Naive B cell (primary cell): ENCODE data around the gene SAMD4A. TPM values are rescaled to one million over a fixed set of nuclear protein-coding genes. Genes with fewer than 3 reads are reported as not detected.

Source experiments
- ATAC-seq, 2 donors: fragments of 150-1000 bp; cut with Tn5 transposase; 2 replicates each; pipeline ENCODE4 v1.10.0; 2021; ENCODE audit warnings: low read depth in 2 of 2, mild to moderate bottlenecking in 2 of 2, moderate library complexity in 2 of 2
- DNase-seq: peaks from one replicate; pipeline ENCODE4 v3.0.0; 2022
- H3K27ac Mint-ChIP-seq, 6 donors: one replicate each; pipeline ENCODE4 v1.8.0; 2020 to 2022; ENCODE audit warnings: mild to moderate bottlenecking in 6 of 6, mixed read lengths in 6 of 6, moderate library complexity in 5 of 6, inconsistent platforms in 2 of 6
- H3K27me3 Mint-ChIP-seq, 3 donors: one replicate each; pipeline ENCODE4 v1.8.0; 2021 to 2022; ENCODE audit warnings: mixed read lengths in 3 of 3, mild to moderate bottlenecking in 1 of 3
- H3K36me3 Mint-ChIP-seq, 2 donors: one replicate each; pipeline ENCODE4 v1.8.0; 2020 to 2022; ENCODE audit warnings: mixed read lengths in 2 of 2, inconsistent platforms in 1 of 2, mild to moderate bottlenecking in 1 of 2
- H3K4me1 Mint-ChIP-seq, 3 donors: one replicate each; pipeline ENCODE4 v1.8.0; 2020 to 2022; ENCODE audit warnings: mixed read lengths in 3 of 3, inconsistent platforms in 1 of 3, mild to moderate bottlenecking in 1 of 3, moderate library complexity in 1 of 3
- H3K4me3 Mint-ChIP-seq, 8 donors: one replicate each; pipeline ENCODE4 v1.8.0; 2020 to 2022; ENCODE audit warnings: mild to moderate bottlenecking in 8 of 8, mixed read lengths in 8 of 8, moderate library complexity in 8 of 8, inconsistent platforms in 2 of 8
- H3K9me3 Mint-ChIP-seq, 7 donors: one replicate each; pipeline ENCODE4 v1.8.0; 2020 to 2022; ENCODE audit warnings: mixed read lengths in 7 of 7, mild to moderate bottlenecking in 5 of 7, inconsistent platforms in 2 of 7, moderate library complexity in 1 of 7
- polyA plus RNA-seq, 6 donors: library from polyadenylated mRNA; unstranded; fragments of 300-500 nt; fragmentation: Illumina TruSeq; gene quantifications; one replicate each; pipeline ENCODE4 v1.2.3, GENCODE V29; 2021; ENCODE audit warnings: low read depth in 6 of 6

Gene SAMD4A
- polyA plus RNA-seq, 6 donors from 2014 or later, result 0.84 to 2.1 (median 1.2) TPM; not detected in 1

- DNase-seq (no peak), ATAC-seq (no peak)
- peaks cover 11 to 20% (median 16%) of the 10 kb centered on the region in 3 donors for H3K4me1 Mint-ChIP-seq
- H3K4me3 Mint-ChIP-seq, result no peak overlapping the region
- H3K27ac Mint-ChIP-seq, result no peak overlapping the region
- H3K27me3 Mint-ChIP-seq, result no peaks in the 10 kb centered on the region
- peaks cover 0 to 7% of the 10 kb centered on the region in 2 donors for H3K36me3 Mint-ChIP-seq
- H3K9me3 Mint-ChIP-seq, result peaks cover 0 to 4% (median 0%) of the 10 kb centered on the region in 7 donors
Observed at GRCh38 chr14:54724123-54724522, 157.2 kb downstream of the SAMD4A start.

- no peaks in the 10 kb centered on the region for H3K27me3 Mint-ChIP-seq
- ATAC-seq, result no peak
- no peak overlapping the region for H3K27ac Mint-ChIP-seq
- peaks cover 0 to 4% (median 0%) of the 10 kb centered on the region in 7 donors for H3K9me3 Mint-ChIP-seq
- peaks cover 11 to 24% (median 21%) of the 10 kb centered on the region in 3 donors for H3K4me1 Mint-ChIP-seq
- no peak overlapping the region for H3K4me3 Mint-ChIP-seq
- DNase-seq, result no peak
- peaks cover 0 to 5% of the 10 kb centered on the region in 2 donors for H3K36me3 Mint-ChIP-seq
Observed at GRCh38 chr14:54724676-54725325, 157.9 kb downstream of the SAMD4A start.

DNA sequence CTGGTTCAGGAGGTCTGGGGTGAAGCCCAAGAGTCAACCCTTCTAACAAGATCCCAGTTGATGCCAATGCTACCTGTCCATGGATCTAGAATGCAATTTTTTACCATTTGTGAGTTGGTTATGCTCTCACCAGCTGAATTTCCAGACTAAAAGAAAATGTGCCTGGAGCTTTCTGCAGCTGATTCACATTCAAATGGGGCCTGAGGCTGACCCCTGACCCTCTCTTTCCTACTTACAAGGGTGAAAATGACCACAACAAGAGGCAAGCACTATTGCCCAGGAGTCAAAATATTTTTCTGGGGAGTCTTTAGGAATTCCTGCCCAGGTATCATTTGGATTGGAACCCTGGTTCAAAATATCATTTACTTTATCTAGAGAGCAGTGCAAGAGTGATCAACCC lies 159.1 kb downstream of the SAMD4A start:
- Mint-ChIP-seq H3K27ac (peak overlapping the region in 2 of 6 donors; percentile 15 to 75), H3K36me3 (no peaks in the 10 kb centered on the region), H3K27me3 (no peaks in the 10 kb centered on the region), H3K4me3 (no peak overlapping the region), H3K9me3 (no peaks in the 10 kb centered on the region), H3K4me1 (peaks cover 17 to 28% (median 26%) of the 10 kb centered on the region in 3 donors)
- ATAC-seq, result no peak
- no peak for DNase-seq

DNA sequence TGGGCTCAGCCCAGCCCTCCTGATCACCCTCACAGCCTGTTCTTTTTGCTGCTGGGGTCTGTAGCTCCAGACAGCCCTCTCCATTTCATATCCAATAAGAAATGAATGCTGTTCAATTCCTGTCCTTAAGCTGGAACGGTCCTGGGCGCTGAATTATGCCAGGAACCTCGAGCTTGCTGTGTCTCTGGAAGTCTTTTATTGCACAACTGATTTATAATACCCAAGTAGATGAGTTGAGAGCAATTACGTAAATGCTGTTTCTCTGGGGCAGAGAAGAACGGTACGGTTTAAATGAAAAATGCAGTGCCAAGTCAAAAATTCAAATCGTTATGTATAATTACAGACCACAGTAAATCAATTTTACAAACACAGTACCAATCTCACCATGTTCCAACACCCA lies 161.0 kb downstream of the SAMD4A start:
- Mint-ChIP-seq H3K36me3 (no peaks in the 10 kb centered on the region), H3K4me1 (peaks cover 10 to 18% (median 16%) of the 10 kb centered on the region in 3 donors), H3K27me3 (no peaks in the 10 kb centered on the region), H3K27ac (no peak overlapping the region), H3K9me3 (no peaks in the 10 kb centered on the region), H3K4me3 (no peak overlapping the region)
- ATAC-seq (no peak), DNase-seq (no peak)

GRCh38 chr14:54728700-54729527 lies 162.0 kb downstream of the SAMD4A start:
- peak overlapping the region in 2 of 8 donors; percentile 37 to 65 for H3K4me3 Mint-ChIP-seq
- H3K27me3 Mint-ChIP-seq, result no peaks in the 10 kb centered on the region
- ATAC-seq, result no peak
- peak overlapping the region in 3 of 6 donors; percentile 31 to 87 (median 49) for H3K27ac Mint-ChIP-seq
- DNase-seq, result no peak
- H3K9me3 Mint-ChIP-seq, result no peaks in the 10 kb centered on the region
- H3K36me3 Mint-ChIP-seq, result no peaks in the 10 kb centered on the region
- H3K4me1 Mint-ChIP-seq, result peaks cover 10 to 18% (median 16%) of the 10 kb centered on the region in 3 donors

DNA sequence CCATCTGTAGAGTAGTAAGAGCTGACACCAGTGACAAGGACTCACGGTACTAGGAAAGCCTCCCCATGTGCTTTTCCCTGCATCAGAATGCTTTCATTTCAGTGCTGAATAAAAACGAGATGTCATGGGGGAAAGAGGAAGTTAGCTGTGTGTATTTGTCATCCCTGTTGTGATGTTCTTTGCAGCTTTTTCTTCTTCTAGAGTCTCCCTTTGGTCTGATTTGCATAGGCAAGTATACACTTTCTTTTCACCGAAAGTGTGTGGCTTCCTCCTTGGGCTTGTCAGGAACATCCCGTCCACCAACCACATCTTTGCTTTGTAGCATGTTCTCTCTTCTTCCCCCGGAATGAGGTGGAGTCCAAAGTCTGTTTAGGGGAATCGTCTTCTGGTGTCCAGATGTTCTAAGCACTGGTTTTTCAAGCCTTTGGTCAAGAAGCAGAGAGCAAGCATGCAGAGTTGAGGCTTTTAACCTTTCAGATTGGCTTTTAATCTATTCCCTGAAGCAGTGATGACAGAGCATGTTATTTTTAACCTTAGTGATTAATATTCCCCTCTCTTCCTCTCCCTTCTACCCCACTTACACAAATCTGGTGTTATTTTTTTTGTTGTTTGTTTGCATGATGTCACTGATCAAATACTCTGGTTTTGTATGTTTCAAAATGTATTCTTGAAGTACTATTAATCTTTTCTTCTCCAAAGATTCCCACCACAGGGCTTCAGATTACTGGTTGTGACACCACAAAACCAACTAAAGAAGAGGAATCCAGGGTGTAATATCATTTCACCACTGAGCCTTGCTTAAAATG lies 163.4 kb downstream of the SAMD4A start:
- Mint-ChIP-seq H3K4me1 (peaks cover 10 to 18% (median 16%) of the 10 kb centered on the region in 3 donors), H3K27me3 (no peaks in the 10 kb centered on the region), H3K4me3 (peak overlapping the region; percentile 68 to 92 (median 85)), H3K9me3 (no peaks in the 10 kb centered on the region), H3K27ac (peak overlapping the region; percentile 20 to 91 (median 82)), H3K36me3 (peaks cover 0 to 4% of the 10 kb centered on the region in 2 donors)
- DNase-seq, result peak; percentile 58
- ATAC-seq, result peak; percentile 97

GRCh38 chr14:54734966-54735365 lies 168.0 kb downstream of the SAMD4A start:
- no peaks in the 10 kb centered on the region for H3K9me3 Mint-ChIP-seq
- H3K36me3 Mint-ChIP-seq, result peaks cover 0 to 11% of the 10 kb centered on the region in 2 donors
- no peak overlapping the region for H3K27ac Mint-ChIP-seq
- no peak for ATAC-seq
- peaks cover 12 to 21% (median 20%) of the 10 kb centered on the region in 3 donors for H3K4me1 Mint-ChIP-seq
- H3K27me3 Mint-ChIP-seq, result no peaks in the 10 kb centered on the region
- no peak for DNase-seq
- no peak overlapping the region for H3K4me3 Mint-ChIP-seq

DNA sequence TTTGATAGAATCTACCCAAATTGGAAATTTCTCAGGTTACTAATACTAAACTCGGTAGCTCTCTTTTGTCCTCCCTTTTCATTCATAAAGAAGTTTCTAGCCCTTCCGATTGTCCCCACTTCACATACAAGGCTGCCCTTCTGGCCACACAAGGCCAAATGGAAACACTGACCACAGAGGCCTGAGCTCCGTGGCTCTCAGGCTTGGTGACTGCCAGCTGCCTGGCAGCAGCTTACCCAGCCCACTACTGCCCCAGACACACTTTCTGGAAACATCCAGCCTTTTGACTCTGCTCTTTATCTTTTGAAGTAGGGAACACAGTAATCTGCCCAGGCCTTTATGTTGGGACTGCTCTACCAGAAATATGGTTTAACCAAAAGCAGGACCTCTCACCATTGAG lies 168.5 kb downstream of the SAMD4A start:
- no peak for ATAC-seq
- Mint-ChIP-seq H3K36me3 (peaks cover 0 to 11% of the 10 kb centered on the region in 2 donors), H3K4me1 (peaks cover 7 to 16% (median 15%) of the 10 kb centered on the region in 3 donors), H3K9me3 (no peaks in the 10 kb centered on the region), H3K4me3 (no peak overlapping the region), H3K27me3 (no peaks in the 10 kb centered on the region), H3K27ac (peak overlapping the region in 1 of 6 donors; percentile 75)
- DNase-seq, result no peak

GRCh38 chr14:54737132-54737711 lies 170.3 kb downstream of the SAMD4A start:
- DNase-seq (no peak), ATAC-seq (no peak)
- Mint-ChIP-seq H3K4me3 (no peak overlapping the region), H3K4me1 (peaks cover 8 to 18% (median 13%) of the 10 kb centered on the region in 3 donors), H3K9me3 (no peaks in the 10 kb centered on the region), H3K27ac (peak overlapping the region in 2 of 6 donors; percentile 70 to 74), H3K36me3 (peaks cover 0 to 11% of the 10 kb centered on the region in 2 donors), H3K27me3 (no peaks in the 10 kb centered on the region)

- Mint-ChIP-seq H3K9me3 (no peaks in the 10 kb centered on the region), H3K27me3 (no peaks in the 10 kb centered on the region), H3K4me1 (peaks cover 8 to 19% (median 13%) of the 10 kb centered on the region in 3 donors), H3K4me3 (peak overlapping the region in 1 of 8 donors; percentile 22), H3K27ac (no peak overlapping the region), H3K36me3 (peaks cover 0 to 11% of the 10 kb centered on the region in 2 donors)
- ATAC-seq (no peak), DNase-seq (no peak)
Observed at GRCh38 chr14:54738009-54738408, 171.1 kb downstream of the SAMD4A start.

DNA sequence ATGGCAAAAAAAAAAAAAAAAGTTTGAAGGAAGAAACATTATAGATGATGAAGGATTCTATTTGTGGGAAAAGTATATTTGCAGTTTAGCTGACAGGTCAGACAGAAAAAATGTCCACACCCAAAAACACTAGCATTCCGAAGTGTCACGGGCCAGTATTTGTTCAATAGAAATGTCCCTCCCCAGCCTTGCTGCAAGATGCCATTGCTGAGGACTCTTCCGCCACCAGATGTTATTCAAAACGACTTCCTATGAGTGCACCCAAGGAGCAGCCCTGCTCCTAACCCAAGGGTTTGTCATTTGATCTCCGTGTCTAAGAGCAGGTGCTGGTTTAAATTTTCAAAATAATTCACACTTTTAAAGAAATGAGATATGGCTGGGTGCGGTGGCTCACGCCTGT lies 172.6 kb downstream of the SAMD4A start:
- H3K4me1 Mint-ChIP-seq, result peaks cover 8 to 19% (median 13%) of the 10 kb centered on the region in 3 donors
- no peak overlapping the region for H3K4me3 Mint-ChIP-seq
- no peaks in the 10 kb centered on the region for H3K9me3 Mint-ChIP-seq
- no peaks in the 10 kb centered on the region for H3K27me3 Mint-ChIP-seq
- no peak for ATAC-seq
- H3K36me3 Mint-ChIP-seq, result peaks cover 0 to 11% of the 10 kb centered on the region in 2 donors
- no peak for DNase-seq
- no peak overlapping the region for H3K27ac Mint-ChIP-seq

DNA sequence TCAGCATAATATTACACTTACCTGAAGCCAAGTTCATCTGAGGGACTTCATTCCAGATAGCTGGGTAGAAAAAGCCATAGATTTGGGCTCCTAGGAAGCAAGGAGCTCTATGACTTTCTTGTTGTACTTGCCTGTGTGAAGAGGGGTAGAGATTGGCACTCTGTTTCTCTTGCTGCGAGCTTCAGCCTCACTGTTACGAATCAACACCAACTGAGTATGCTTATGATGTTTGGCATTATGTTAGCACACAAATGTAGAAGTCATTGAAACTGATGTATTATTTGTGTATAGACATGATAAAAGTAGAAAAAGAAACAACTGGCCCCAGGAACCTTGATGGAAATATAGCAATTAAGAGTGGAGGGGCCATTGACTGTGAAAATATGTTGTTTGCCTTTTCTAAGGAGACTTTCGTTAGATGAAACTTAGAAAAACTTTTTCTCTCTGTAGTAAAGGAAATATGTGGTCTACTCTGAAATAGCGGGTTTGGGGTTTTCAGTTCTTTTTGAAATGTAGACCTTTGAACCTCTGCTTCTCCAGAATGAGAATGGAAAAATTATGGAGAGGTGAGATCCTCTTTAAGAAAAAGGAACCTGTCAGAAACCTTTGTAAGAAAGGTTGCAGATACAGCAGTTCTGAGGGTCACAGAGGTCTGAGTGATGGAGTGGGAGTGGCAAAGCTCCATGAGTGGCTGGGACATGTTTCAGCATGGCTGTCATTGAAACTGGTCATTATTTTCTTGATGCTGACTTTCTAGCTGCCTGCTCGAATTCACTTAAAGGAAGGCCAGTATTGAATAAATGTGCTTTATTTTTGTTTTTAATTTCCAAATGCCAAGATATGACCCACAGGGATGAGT lies 175.8 kb downstream of the SAMD4A start:
- Mint-ChIP-seq H3K27ac (peak overlapping the region in 2 of 6 donors; percentile 62 to 70), H3K36me3 (peaks cover 0 to 11% of the 10 kb centered on the region in 2 donors), H3K4me3 (no peak overlapping the region), H3K9me3 (no peaks in the 10 kb centered on the region), H3K27me3 (no peaks in the 10 kb centered on the region), H3K4me1 (peaks cover 5 to 16% (median 12%) of the 10 kb centered on the region in 3 donors)
- ATAC-seq (no peak), DNase-seq (no peak)
